Measurements from ENCODE around the gene CUX1.

- TF ChIP-seq, protein P1, sequence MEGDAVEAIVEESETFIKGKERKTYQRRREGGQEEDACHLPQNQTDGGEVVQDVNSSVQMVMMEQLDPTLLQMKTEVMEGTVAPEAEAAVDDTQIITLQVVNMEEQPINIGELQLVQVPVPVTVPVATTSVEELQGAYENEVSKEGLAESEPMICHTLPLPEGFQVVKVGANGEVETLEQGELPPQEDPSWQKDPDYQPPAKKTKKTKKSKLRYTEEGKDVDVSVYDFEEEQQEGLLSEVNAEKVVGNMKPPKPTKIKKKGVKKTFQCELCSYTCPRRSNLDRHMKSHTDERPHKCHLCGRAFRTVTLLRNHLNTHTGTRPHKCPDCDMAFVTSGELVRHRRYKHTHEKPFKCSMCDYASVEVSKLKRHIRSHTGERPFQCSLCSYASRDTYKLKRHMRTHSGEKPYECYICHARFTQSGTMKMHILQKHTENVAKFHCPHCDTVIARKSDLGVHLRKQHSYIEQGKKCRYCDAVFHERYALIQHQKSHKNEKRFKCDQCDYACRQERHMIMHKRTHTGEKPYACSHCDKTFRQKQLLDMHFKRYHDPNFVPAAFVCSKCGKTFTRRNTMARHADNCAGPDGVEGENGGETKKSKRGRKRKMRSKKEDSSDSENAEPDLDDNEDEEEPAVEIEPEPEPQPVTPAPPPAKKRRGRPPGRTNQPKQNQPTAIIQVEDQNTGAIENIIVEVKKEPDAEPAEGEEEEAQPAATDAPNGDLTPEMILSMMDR (IDR thresholded peaks at IDR 0.05), result no peak
- TF ChIP-seq, protein P2, sequence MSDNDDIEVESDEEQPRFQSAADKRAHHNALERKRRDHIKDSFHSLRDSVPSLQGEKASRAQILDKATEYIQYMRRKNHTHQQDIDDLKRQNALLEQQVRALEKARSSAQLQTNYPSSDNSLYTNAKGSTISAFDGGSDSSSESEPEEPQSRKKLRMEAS (CRISPR knock-in tag; IDR thresholded peaks at IDR 0.05), result no peak
- TF ChIP-seq ZSCAN18 (CRISPR knock-in tag; IDR thresholded peaks at IDR 0.05) (no peak), ZNF396 (CRISPR knock-in tag; IDR thresholded peaks at IDR 0.05; ENCODE audit: borderline replicate concordance) (no peak), IRF2 (CRISPR knock-in tag; IDR thresholded peaks at IDR 0.05; ENCODE audit: borderline replicate concordance, low read depth) (no peak), NR2C2 (CRISPR knock-in tag; IDR thresholded peaks at IDR 0.05) (no peak), ZNF416 (CRISPR knock-in tag; IDR thresholded peaks at IDR 0.05) (no peak), TEAD4 (CRISPR knock-in tag; IDR thresholded peaks at IDR 0.05) (no peak), NFYB (CRISPR knock-in tag; conservative IDR thresholded peaks at IDR 0.05; ENCODE audit: low read depth) (no peak), PRRX2 (CRISPR knock-in tag; IDR thresholded peaks at IDR 0.05) (no peak)
- TF ChIP-seq, protein P3, sequence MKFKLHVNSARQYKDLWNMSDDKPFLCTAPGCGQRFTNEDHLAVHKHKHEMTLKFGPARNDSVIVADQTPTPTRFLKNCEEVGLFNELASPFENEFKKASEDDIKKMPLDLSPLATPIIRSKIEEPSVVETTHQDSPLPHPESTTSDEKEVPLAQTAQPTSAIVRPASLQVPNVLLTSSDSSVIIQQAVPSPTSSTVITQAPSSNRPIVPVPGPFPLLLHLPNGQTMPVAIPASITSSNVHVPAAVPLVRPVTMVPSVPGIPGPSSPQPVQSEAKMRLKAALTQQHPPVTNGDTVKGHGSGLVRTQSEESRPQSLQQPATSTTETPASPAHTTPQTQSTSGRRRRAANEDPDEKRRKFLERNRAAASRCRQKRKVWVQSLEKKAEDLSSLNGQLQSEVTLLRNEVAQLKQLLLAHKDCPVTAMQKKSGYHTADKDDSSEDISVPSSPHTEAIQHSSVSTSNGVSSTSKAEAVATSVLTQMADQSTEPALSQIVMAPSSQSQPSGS (CRISPR knock-in tag; IDR thresholded peaks at IDR 0.05; ENCODE audit: borderline replicate concordance, low read depth), result no peak
These were observed 473.9 kb downstream of the CUX1 start for GRCh38 chr7:102291056-102291915.
